GM18517 (cell line): ENCODE data around the gene BZW2.
"Not testable (repeated sequence)": the region's sequence is repeated elsewhere in the genome, so short reads cannot be mapped to it uniquely, and the experiment has no call there.

Experiments used
- ATAC-seq: cut with Tn5 transposase; IDR thresholded peaks from one replicate; pipeline ENCODE4 v1.9.1; 2021; ENCODE audit warnings: mild to moderate bottlenecking, moderate library complexity; ENCODE audit not compliant: unreplicated experiment

Gene BZW2

GRCh38 chr7:16644636-16645592, 1.1 kb upstream of the BZW2 start:
- no peak for ATAC-seq

GRCh38 chr7:16646472-16647072, 591 bp downstream of the BZW2 start:
- ATAC-seq = no peak

GRCh38 chr7:16647435-16647960, 1.5 kb downstream of the BZW2 start:
- no peak for ATAC-seq

GRCh38 chr7:16648551-16648950, 2.6 kb downstream of the BZW2 start:
- ATAC-seq = no peak

- ATAC-seq = no peak
Observed at GRCh38 chr7:16649196-16649595, 3.2 kb downstream of the BZW2 start.

GRCh38 chr7:16650266-16650665, 4.3 kb downstream of the BZW2 start:
- no peak for ATAC-seq

- no peak for ATAC-seq
Observed at GRCh38 chr7:16651396-16652239, 5.6 kb downstream of the BZW2 start.

GRCh38 chr7:16652240-16652583, 6.2 kb downstream of the BZW2 start:
- ATAC-seq = no peak

- ATAC-seq = no peak
Observed at GRCh38 chr7:16652888-16653287, 6.9 kb downstream of the BZW2 start.

GRCh38 chr7:16655394-16655793, 9.4 kb downstream of the BZW2 start:
- ATAC-seq = no peak

GRCh38 chr7:16656141-16656540, 10.2 kb downstream of the BZW2 start:
- no peak for ATAC-seq

- no peak for ATAC-seq
Observed at GRCh38 chr7:16657656-16658279, 11.8 kb downstream of the BZW2 start.

- ATAC-seq = not testable (repeated sequence)
Observed at GRCh38 chr7:16659854-16660497, 14.0 kb downstream of the BZW2 start.

GRCh38 chr7:16660702-16661464, 14.9 kb downstream of the BZW2 start:
- ATAC-seq = no peak

GRCh38 chr7:16661924-16662323, 15.9 kb downstream of the BZW2 start:
- ATAC-seq = no peak

- ATAC-seq = no peak
Observed at GRCh38 chr7:16667355-16667754, 21.4 kb downstream of the BZW2 start.

GRCh38 chr7:16668049-16668858, 22.3 kb downstream of the BZW2 start:
- no peak for ATAC-seq

- no peak for ATAC-seq
Observed at GRCh38 chr7:16668978-16669377, 23.0 kb downstream of the BZW2 start.

- ATAC-seq = no peak
Observed at GRCh38 chr7:16669581-16669980, 23.6 kb downstream of the BZW2 start.
